Activated naive CD4-positive, alpha-beta T cell treated with anti-CD3 and anti-CD28 coated beads, Interleukin-2, amount 10 ng/mL, durations not matched to agents 7 days and 5 days (primary cell): ENCODE data around the gene CDC42SE2.

Source experiments
- CTCF ChIA-PET: fragments of 350-600 bp; sonication (Branson Sonifier 250); formaldehyde crosslinking; loops from one replicate; lab custom pipeline; 2021; ENCODE audit warnings: antibody characterized with exemption; lab: Charles Lee
- DNase-seq: peaks from one replicate; pipeline ENCODE4 v3.0.0-alpha.2; 2020
- H3K27ac Mint-ChIP-seq: one replicate; pipeline ENCODE4 v1.8.0; 2021; ENCODE audit warnings: mild to moderate bottlenecking, moderate library complexity, mixed read lengths
- H3K27me3 Mint-ChIP-seq: one replicate; pipeline ENCODE4 v1.8.0; 2021; ENCODE audit warnings: mild to moderate bottlenecking, mixed read lengths
- H3K36me3 Mint-ChIP-seq: one replicate; pipeline ENCODE4 v1.8.0; 2021; ENCODE audit warnings: mixed read lengths
- H3K4me1 Mint-ChIP-seq: one replicate; pipeline ENCODE4 v1.8.0; 2021; ENCODE audit warnings: mixed read lengths
- H3K4me3 Mint-ChIP-seq: one replicate; pipeline ENCODE4 v1.8.0; 2021; ENCODE audit warnings: mild to moderate bottlenecking, moderate library complexity, mixed read lengths
- H3K9me3 Mint-ChIP-seq: one replicate; pipeline ENCODE4 v1.8.0; 2021; ENCODE audit warnings: mixed read lengths

The CDC42SE2 gene

GRCh38 chr5:131417240-131417869 lies 153.5 kb downstream of the CDC42SE2 start:
- no peaks in the 10 kb centered on the region for H3K27me3 Mint-ChIP-seq
- H3K4me3 Mint-ChIP-seq, result no peak overlapping the region
- CTCF ChIA-PET, result interaction anchor here (1.0 to 1.1 kb wide), 2 partner anchors 7 to 158 kb away, joined by 3 to 5 read pairs; no protein-coding TSS in a partner anchor
- peak; percentile 88 for DNase-seq
- H3K9me3 Mint-ChIP-seq, result no peaks in the 10 kb centered on the region
- H3K4me1 Mint-ChIP-seq, result peaks cover 29% of the 10 kb centered on the region
- H3K36me3 Mint-ChIP-seq, result peaks cover 34% of the 10 kb centered on the region
- peak overlapping the region; percentile 35 for H3K27ac Mint-ChIP-seq

DNA sequence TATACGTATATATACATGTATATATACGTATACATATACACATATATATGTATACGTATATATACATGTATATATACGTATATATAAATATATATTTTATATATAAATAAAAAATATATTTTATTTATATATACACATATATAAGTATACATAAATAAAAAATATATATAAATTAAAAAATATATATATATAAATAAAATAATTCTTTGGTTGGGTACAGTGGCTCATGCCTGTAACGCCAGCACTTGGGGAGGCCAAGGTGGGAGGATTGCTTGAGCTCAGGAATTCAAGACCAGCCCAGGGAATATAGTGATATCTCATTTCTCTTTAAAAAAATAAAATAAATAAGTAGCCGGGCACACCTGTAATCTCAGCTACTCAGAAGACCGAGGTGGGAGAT lies 155.0 kb downstream of the CDC42SE2 start:
- H3K4me1 Mint-ChIP-seq, result peaks cover 23% of the 10 kb centered on the region
- H3K36me3 Mint-ChIP-seq, result peaks cover 37% of the 10 kb centered on the region
- CTCF ChIA-PET, result interaction anchor here (0.9 kb wide), 2 partner anchors 260 to 547 kb away, joined by 3 read pairs; no protein-coding TSS in a partner anchor
- H3K27me3 Mint-ChIP-seq, result no peaks in the 10 kb centered on the region
- H3K4me3 Mint-ChIP-seq, result no peak overlapping the region
- no peak overlapping the region for H3K27ac Mint-ChIP-seq
- no peaks in the 10 kb centered on the region for H3K9me3 Mint-ChIP-seq
- DNase-seq, result no peak

GRCh38 chr5:131419877-131420276 lies 156.0 kb downstream of the CDC42SE2 start:
- no peak overlapping the region for H3K4me3 Mint-ChIP-seq
- no peaks in the 10 kb centered on the region for H3K9me3 Mint-ChIP-seq
- CTCF ChIA-PET, result interaction anchor here (0.7 to 0.9 kb wide), 2 partner anchors 548 to 588 kb away, joined by 3 read pairs; no protein-coding TSS in a partner anchor
- H3K27ac Mint-ChIP-seq, result no peak overlapping the region
- no peaks in the 10 kb centered on the region for H3K27me3 Mint-ChIP-seq
- peaks cover 28% of the 10 kb centered on the region for H3K36me3 Mint-ChIP-seq
- H3K4me1 Mint-ChIP-seq, result peaks cover 14% of the 10 kb centered on the region
- DNase-seq, result no peak

GRCh38 chr5:131423056-131423455 lies 159.2 kb downstream of the CDC42SE2 start:
- Mint-ChIP-seq H3K27me3 (no peaks in the 10 kb centered on the region), H3K9me3 (no peaks in the 10 kb centered on the region), H3K36me3 (peaks cover 34% of the 10 kb centered on the region), H3K27ac (no peak overlapping the region), H3K4me1 (no peaks in the 10 kb centered on the region), H3K4me3 (no peak overlapping the region)
- CTCF ChIA-PET, result interaction anchor here (0.8 to 2.2 kb wide), 13 partner anchors 9 to 640 kb away, joined by 3 to 19 read pairs (median 3); no protein-coding TSS in a partner anchor
- no peak for DNase-seq

- Mint-ChIP-seq H3K27me3 (no peaks in the 10 kb centered on the region), H3K4me1 (peaks cover 2% of the 10 kb centered on the region), H3K9me3 (no peaks in the 10 kb centered on the region), H3K27ac (no peak overlapping the region), H3K36me3 (peaks cover 48% of the 10 kb centered on the region), H3K4me3 (no peak overlapping the region)
- DNase-seq, result no peak
- CTCF ChIA-PET, result no interaction called here
These were observed 162.2 kb downstream of the CDC42SE2 start for GRCh38 chr5:131426011-131426410.

DNA sequence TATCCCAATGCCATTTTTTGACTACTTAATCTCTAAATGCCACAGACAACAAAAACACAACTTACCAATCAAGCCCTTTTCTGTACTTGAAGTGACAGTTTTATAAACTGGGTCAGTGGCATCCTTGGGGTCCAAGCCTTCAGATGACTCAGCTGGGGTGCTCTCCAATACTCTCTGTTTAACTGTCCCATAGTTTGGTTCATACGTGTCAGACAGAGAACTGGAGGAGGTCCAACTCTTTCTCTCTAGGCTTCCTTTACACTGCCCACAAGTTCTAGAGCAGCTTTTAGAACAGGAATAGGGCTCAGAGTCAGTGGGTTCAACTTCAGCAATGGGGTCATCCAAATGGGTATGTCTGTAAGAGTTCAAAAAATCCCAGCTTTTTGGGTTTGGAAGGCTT lies 166.9 kb downstream of the CDC42SE2 start:
- no peaks in the 10 kb centered on the region for H3K27me3 Mint-ChIP-seq
- H3K27ac Mint-ChIP-seq, result no peak overlapping the region
- peaks cover 2% of the 10 kb centered on the region for H3K4me1 Mint-ChIP-seq
- DNase-seq, result no peak
- H3K9me3 Mint-ChIP-seq, result no peaks in the 10 kb centered on the region
- no peak overlapping the region for H3K4me3 Mint-ChIP-seq
- CTCF ChIA-PET, result interaction anchor here (1.0 kb wide), 1 partner anchor 368 kb away, joined by 3 read pairs; no protein-coding TSS in a partner anchor
- peaks cover 66% of the 10 kb centered on the region for H3K36me3 Mint-ChIP-seq

GRCh38 chr5:131431794-131432193 lies 167.9 kb downstream of the CDC42SE2 start:
- no peaks in the 10 kb centered on the region for H3K27me3 Mint-ChIP-seq
- CTCF ChIA-PET, result no interaction called here
- H3K9me3 Mint-ChIP-seq, result no peaks in the 10 kb centered on the region
- no peak overlapping the region for H3K4me3 Mint-ChIP-seq
- H3K4me1 Mint-ChIP-seq, result peaks cover 2% of the 10 kb centered on the region
- peaks cover 65% of the 10 kb centered on the region for H3K36me3 Mint-ChIP-seq
- H3K27ac Mint-ChIP-seq, result no peak overlapping the region
- no peak for DNase-seq

- H3K27me3 Mint-ChIP-seq, result no peaks in the 10 kb centered on the region
- peak overlapping the region; percentile 65 for H3K27ac Mint-ChIP-seq
- peaks cover 74% of the 10 kb centered on the region for H3K36me3 Mint-ChIP-seq
- no peaks in the 10 kb centered on the region for H3K9me3 Mint-ChIP-seq
- H3K4me1 Mint-ChIP-seq, result peaks cover 2% of the 10 kb centered on the region
- no peak overlapping the region for H3K4me3 Mint-ChIP-seq
- DNase-seq, result no peak
- CTCF ChIA-PET, result no interaction called here
These were observed 169.3 kb downstream of the CDC42SE2 start for GRCh38 chr5:131433109-131433508.

DNA sequence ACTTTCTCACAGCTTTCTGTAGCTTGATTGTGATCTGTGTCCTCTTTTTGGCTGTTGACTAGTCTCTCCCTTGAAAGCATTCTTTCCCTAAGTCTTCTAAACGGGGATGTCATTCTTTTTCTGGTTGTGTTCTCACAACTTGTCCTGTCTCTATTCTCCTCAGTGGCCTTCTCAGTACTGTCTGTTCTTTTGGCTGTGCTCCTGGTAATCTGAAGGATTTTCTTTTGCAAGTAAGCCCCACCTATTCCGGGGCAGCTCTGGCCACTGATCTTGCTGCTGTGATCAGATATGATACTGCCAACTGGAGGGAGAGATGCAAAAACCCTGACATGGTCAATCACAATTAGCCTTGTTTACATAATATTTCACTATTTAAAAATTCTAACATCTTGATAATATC lies 172.2 kb downstream of the CDC42SE2 start:
- Mint-ChIP-seq H3K27ac (no peak overlapping the region), H3K4me3 (no peak overlapping the region), H3K27me3 (no peaks in the 10 kb centered on the region), H3K4me1 (peaks cover 3% of the 10 kb centered on the region), H3K9me3 (no peaks in the 10 kb centered on the region), H3K36me3 (peaks cover 68% of the 10 kb centered on the region)
- DNase-seq, result no peak
- CTCF ChIA-PET, result no interaction called here

DNA sequence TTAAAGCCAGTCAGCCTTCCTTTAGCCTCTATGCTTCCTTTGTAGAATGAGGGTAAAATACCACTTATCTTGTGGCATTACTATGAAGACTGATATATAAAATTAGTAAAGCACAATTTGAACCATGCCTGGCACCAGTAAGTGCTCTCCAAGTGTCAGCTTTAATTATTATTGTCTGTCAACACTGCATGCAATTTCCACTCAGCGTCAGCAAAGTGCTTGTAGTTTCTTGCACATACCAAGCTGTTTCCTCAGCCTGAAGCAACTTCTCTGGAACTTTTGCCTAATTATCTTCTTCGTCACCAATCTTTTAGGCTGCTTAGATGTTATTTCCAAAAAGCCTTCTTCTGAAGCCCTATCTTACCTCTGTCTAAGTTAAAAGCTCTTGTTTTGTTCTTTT lies 177.3 kb downstream of the CDC42SE2 start:
- Mint-ChIP-seq H3K36me3 (peaks cover 62% of the 10 kb centered on the region), H3K4me3 (no peak overlapping the region), H3K9me3 (no peaks in the 10 kb centered on the region), H3K27me3 (no peaks in the 10 kb centered on the region), H3K27ac (no peak overlapping the region), H3K4me1 (peaks cover 3% of the 10 kb centered on the region)
- no peak for DNase-seq
- CTCF ChIA-PET, result interaction anchor here (1.3 kb wide), 1 partner anchor 18 kb away, joined by 3 read pairs; no protein-coding TSS in a partner anchor
